Suprapubic skin (tissue), 4 donors: ENCODE results near the gene HOXB4.

Experiments used
- CTCF ChIP-seq, 2 donors: fragments of 200-600 bp in 1 of 2; fragments of 450-650 bp in 1 of 2; sonication (generic) in 1 of 2; IDR thresholded peaks; one replicate each; pipeline ENCODE4 v1.5.1; 2016 to 2019; ENCODE audit warnings: antibody characterized with exemption in 2 of 2, mild to moderate bottlenecking in 1 of 2, moderate library complexity in 1 of 2
- POLR2A ChIP-seq, 2 donors: fragments of 450-650 bp; IDR thresholded peaks; one replicate each; pipeline ENCODE4 v1.6.1; 2017; ENCODE audit warnings: antibody characterized with exemption in 2 of 2, mild to moderate bottlenecking in 2 of 2, moderate library complexity in 2 of 2
- POLR2AphosphoS5 ChIP-seq, 3 donors: sonication (generic); formaldehyde crosslinking; IDR thresholded peaks; one replicate each; pipeline ENCODE4 v1.6.1; 2017; ENCODE audit warnings: antibody characterized with exemption in 3 of 3

- TF ChIP-seq CTCF (IDR thresholded peaks at IDR 0.05) (no peak), POLR2A (IDR thresholded peaks at IDR 0.05) (no peak), POLR2AphosphoS5 (IDR thresholded peaks at IDR 0.05) (no peak)
These were observed 37.9 kb downstream of the HOXB4 start for GRCh38 chr17:48540213-48540612.
